Colonic mucosa (tissue), 4 donors: Measurements from ENCODE around the gene UBALD1. TPM values are rescaled to one million over a fixed set of nuclear protein-coding genes. Genes with fewer than 3 reads are reported as not detected.

ENCODE experiments used
- DNase-seq: peaks from one replicate; pipeline ENCODE4 v3.0.0-alpha.2; 2020
- H3K27ac ChIP-seq: fragments of 200-600 bp; one replicate; pipeline ENCODE4 v1.8.0; 2021
- H3K27me3 ChIP-seq: fragments of 200-600 bp; one replicate; pipeline ENCODE4 v1.8.0; 2021
- H3K36me3 ChIP-seq: fragments of 200-600 bp; one replicate; pipeline ENCODE4 v1.8.0; 2021
- H3K4me1 ChIP-seq: fragments of 200-600 bp; one replicate; pipeline ENCODE4 v1.8.0; 2021; ENCODE audit warnings: mild to moderate bottlenecking
- H3K4me3 ChIP-seq: fragments of 200-600 bp; one replicate; pipeline ENCODE4 v1.8.0; 2021
- H3K9ac ChIP-seq, 2 donors: one replicate each; pipeline ENCODE4 v1.7.0; 2013; ENCODE audit warnings: control low read depth in 2 of 2, low read depth in 2 of 2, low read length in 2 of 2
- H3K9me3 ChIP-seq: fragments of 200-600 bp; one replicate; pipeline ENCODE4 v1.8.0; 2021
- intact Hi-C: fragments of 100-400 bp; cut with DNase I; formaldehyde crosslinking; loops from one replicate; pipeline ENCODE4 v1.14.1; 2022
- total RNA-seq, 2 donors: library from RNA; stranded (reverse); fragmentation: NEBNext Ultra II Directional in 1 of 2; extraction: Animal tissue kit (Norgen Biotek cat#: 25700) in 1 of 2; gene quantifications; one replicate each; pipeline ENCODE4 v1.2.1, GENCODE V29; 2021
- TF ChIP-seq, protein P1 (sequence below): fragments of 200-600 bp; IDR thresholded peaks from one replicate; pipeline ENCODE4 v1.8.0; 2022; ENCODE audit warnings: antibody characterized with exemption, mild to moderate bottlenecking
- donor health status: healthy.
- donor health status: DM: no; HTN: no; CAD: no.
- donor health status: DM: no; HTN: no; CAD: no.

The UBALD1 gene
- total RNA-seq, 2 donors from 2014 or later = 19.4 to 20.2 TPM

DNA sequence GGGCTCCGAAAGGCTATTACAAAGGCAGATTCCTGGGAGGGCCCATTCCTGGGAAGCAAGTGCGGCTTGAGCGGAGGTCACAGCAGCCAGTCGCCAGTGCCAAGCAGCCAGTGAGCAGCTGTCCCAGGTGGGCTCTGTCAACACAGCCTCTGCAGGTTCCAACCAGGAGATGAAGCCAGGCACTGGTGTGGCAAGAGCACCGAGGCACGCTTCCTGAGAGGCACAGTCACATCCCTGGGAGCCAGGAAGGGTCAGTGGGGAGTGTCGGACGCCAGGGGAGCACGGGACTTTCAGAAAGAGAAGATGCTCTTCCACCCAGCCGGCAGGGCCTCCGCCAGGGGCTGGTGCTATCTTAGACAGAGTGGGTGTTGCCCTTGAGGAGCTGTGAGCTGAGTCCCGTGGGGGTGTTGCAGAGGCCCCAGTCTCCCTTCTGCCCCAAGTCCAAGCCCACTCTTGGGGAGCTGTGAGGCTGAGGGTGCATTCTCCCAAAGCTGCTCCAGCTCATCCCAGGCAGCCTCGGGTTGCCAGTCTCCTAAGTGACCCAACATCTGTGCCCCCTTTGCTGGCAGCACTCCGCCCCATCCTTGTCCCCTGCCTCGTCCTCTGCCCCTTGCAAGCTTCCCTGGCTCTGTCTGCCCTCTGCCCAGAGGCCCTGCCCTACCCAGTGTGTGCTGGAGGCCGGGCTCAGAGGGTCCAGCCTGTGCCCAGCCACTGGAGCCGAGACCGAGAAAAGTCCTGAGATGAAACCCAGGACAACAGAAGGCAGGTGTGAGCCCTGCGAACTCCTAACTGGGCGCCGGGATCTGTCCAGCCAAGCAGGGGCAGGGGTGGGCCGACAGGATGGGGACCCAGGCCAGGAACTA lies 6.6 kb downstream of the UBALD1 start:
- intact Hi-C loops = no loop called here
- H3K9ac ChIP-seq = no peak overlapping the region
- no peak for DNase-seq
- H3K27ac ChIP-seq = no peak overlapping the region
- TF ChIP-seq, protein P1, sequence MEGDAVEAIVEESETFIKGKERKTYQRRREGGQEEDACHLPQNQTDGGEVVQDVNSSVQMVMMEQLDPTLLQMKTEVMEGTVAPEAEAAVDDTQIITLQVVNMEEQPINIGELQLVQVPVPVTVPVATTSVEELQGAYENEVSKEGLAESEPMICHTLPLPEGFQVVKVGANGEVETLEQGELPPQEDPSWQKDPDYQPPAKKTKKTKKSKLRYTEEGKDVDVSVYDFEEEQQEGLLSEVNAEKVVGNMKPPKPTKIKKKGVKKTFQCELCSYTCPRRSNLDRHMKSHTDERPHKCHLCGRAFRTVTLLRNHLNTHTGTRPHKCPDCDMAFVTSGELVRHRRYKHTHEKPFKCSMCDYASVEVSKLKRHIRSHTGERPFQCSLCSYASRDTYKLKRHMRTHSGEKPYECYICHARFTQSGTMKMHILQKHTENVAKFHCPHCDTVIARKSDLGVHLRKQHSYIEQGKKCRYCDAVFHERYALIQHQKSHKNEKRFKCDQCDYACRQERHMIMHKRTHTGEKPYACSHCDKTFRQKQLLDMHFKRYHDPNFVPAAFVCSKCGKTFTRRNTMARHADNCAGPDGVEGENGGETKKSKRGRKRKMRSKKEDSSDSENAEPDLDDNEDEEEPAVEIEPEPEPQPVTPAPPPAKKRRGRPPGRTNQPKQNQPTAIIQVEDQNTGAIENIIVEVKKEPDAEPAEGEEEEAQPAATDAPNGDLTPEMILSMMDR = no peak
- no peaks in the 10 kb centered on the region for H3K9me3 ChIP-seq
- H3K27me3 ChIP-seq = no peaks in the 10 kb centered on the region
- peaks cover 1% of the 10 kb centered on the region for H3K4me1 ChIP-seq
- H3K4me3 ChIP-seq = no peak overlapping the region
- H3K36me3 ChIP-seq = no peaks in the 10 kb centered on the region

DNA sequence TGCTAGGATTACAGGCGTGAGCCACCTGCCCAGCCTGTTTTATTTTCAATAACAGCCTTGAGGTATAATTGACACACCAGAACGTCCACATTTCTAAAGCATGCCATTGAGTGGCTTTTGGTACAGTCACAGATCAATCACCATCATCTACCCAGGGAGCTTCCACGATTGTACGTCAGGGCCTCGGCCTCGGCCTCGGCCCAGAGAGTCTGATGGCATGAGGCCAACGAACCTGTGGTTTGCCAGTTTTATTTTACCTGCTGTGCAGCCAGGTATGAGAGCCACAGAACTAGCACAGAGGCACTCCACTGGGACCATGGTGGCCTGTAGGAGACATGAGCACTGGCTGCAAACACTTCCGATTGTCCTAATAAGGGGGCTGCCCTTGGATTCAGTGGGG lies 8.3 kb downstream of the UBALD1 start:
- Histone ChIP-seq H3K9ac (no peak overlapping the region), H3K4me1 (no peaks in the 10 kb centered on the region), H3K9me3 (no peaks in the 10 kb centered on the region), H3K4me3 (no peak overlapping the region), H3K27me3 (peaks cover 4% of the 10 kb centered on the region), H3K36me3 (no peaks in the 10 kb centered on the region), H3K27ac (no peak overlapping the region)
- no peak for DNase-seq
- intact Hi-C loops = no loop called here
- TF ChIP-seq, protein P1 = no peak

DNA sequence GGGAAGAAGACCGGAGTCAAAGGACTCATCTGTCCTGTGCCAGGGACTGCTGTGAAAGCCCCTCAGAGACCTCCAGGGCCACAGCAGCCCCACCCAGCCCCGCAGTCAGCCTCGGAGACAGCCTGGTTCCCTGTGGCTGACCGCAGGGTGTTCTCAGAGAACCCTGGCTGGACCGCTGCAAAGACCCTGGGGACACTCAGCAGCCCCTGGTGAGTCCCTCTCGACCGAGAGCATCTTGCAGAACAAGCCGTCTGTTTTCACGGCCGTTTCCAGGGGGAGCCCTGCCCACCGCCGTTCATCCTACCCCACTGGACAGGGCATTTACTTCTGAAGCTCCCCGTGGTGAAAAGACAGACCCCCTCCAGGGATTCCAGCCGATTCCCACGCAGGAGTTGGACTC lies 10.3 kb downstream of the UBALD1 start:
- Histone ChIP-seq H3K9me3 (no peaks in the 10 kb centered on the region), H3K4me1 (no peaks in the 10 kb centered on the region), H3K27ac (no peak overlapping the region), H3K4me3 (no peak overlapping the region), H3K9ac (no peak overlapping the region), H3K27me3 (peaks cover 4% of the 10 kb centered on the region), H3K36me3 (no peaks in the 10 kb centered on the region)
- intact Hi-C loops = no loop called here
- no peak for DNase-seq
- TF ChIP-seq, protein P1 = no peak

DNA sequence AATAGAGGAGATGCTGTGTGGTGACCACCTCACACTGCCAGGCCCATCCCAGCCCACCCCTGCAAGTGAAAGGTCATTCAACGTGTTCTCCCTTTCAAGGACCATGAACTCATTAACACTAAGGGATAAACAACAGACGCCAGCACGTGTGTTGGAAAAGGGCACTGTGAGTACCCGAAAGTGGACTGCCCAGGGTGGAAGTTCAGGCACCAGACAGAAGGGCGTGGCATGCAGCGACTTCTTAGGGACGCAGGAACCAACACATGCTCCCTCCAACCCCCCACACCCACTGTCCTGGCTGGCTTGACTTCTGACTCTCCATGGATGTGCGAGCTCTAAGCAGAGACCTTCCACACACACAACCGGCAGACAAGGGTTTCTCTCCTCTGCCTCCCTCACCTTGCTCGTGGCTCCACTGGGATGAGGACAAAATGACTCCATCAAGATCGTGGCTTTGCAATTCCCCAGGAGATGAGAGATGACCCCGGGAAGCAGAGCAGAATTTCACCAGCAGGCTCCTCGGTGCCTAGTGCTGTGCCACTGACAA lies 11.0 kb downstream of the UBALD1 start:
- Histone ChIP-seq H3K4me3 (no peak overlapping the region), H3K9ac (no peak overlapping the region), H3K36me3 (no peaks in the 10 kb centered on the region), H3K27ac (no peak overlapping the region), H3K27me3 (peaks cover 4% of the 10 kb centered on the region), H3K9me3 (no peaks in the 10 kb centered on the region), H3K4me1 (no peaks in the 10 kb centered on the region)
- intact Hi-C loops = no loop called here
- DNase-seq = no peak
- TF ChIP-seq, protein P1 = no peak

DNA sequence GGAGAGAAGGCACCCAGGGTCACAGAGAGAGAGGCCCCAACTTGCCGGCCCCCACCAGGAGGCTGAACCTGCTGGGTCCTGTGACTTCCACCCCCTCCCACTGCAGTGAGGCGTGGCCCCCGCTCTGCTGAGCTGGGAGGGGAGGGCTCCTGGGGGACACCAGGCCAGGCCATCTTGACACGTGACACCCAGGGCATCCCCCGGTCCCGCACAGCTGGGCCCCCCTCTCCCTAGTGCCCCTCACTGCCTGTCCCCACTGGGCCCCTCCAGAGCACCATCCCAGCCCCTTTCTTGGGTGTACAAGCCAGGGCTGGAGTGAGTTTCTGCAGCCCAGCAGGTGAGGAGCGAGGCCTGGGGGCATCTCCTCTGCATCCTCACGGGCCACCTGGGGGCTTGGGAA lies 12.4 kb downstream of the UBALD1 start:
- H3K4me3 ChIP-seq = no peak overlapping the region
- H3K36me3 ChIP-seq = no peaks in the 10 kb centered on the region
- no peaks in the 10 kb centered on the region for H3K9me3 ChIP-seq
- no peaks in the 10 kb centered on the region for H3K4me1 ChIP-seq
- no peak overlapping the region for H3K9ac ChIP-seq
- peaks cover 4% of the 10 kb centered on the region for H3K27me3 ChIP-seq
- H3K27ac ChIP-seq = no peak overlapping the region
- TF ChIP-seq, protein P1 = no peak
- no peak for DNase-seq
- intact Hi-C loops = no loop called here
